Measurements from ENCODE around the gene BEGAIN. TPM values are rescaled to one million over a fixed set of nuclear protein-coding genes. Genes with fewer than 3 reads are reported as not detected.
"Not testable (repeated sequence)": the region's sequence is repeated elsewhere in the genome, so short reads cannot be mapped to it uniquely, and the experiment has no call there.

The BEGAIN gene
- total RNA-seq, 2 donors from 2014 or later, result 2.1 to 2.4 TPM

- Mint-ChIP-seq H3K27me3 (no peaks in the 10 kb centered on the region), H3K27ac (no peak overlapping the region), H3K36me3 (ENCODE audit: low read depth) (no peaks in the 10 kb centered on the region), H3K4me1 (no peaks in the 10 kb centered on the region), H3K9me3 (no peaks in the 10 kb centered on the region), H3K4me3 (no peak overlapping the region)
- ATAC-seq (replicated peaks), result no peak
These were observed 64.6 kb downstream of the BEGAIN start for GRCh38 chr14:100522616-100523099.

- H3K9me3 Mint-ChIP-seq; H3K27ac Mint-ChIP-seq; H3K36me3 Mint-ChIP-seq (ENCODE audit: low read depth); H3K4me1 Mint-ChIP-seq; H3K4me3 Mint-ChIP-seq; ATAC-seq (replicated peaks); H3K27me3 Mint-ChIP-seq: not testable (repeated sequence)
These were observed 81.2 kb downstream of the BEGAIN start for GRCh38 chr14:100506053-100506452.

GRCh38 chr14:100504372-100505078 lies 82.7 kb downstream of the BEGAIN start:
- H3K9me3 Mint-ChIP-seq, result no peaks in the 10 kb centered on the region
- no peaks in the 10 kb centered on the region for H3K4me1 Mint-ChIP-seq
- no peak for ATAC-seq (replicated peaks)
- H3K27me3 Mint-ChIP-seq, result no peaks in the 10 kb centered on the region
- no peaks in the 10 kb centered on the region for H3K36me3 Mint-ChIP-seq (ENCODE audit: low read depth)
- no peak overlapping the region for H3K27ac Mint-ChIP-seq
- no peak overlapping the region for H3K4me3 Mint-ChIP-seq

GRCh38 chr14:100503251-100503650 lies 84.0 kb downstream of the BEGAIN start:
- Mint-ChIP-seq H3K4me3 (no peak overlapping the region), H3K4me1 (no peaks in the 10 kb centered on the region), H3K36me3 (ENCODE audit: low read depth) (no peaks in the 10 kb centered on the region), H3K27ac (no peak overlapping the region), H3K27me3 (no peaks in the 10 kb centered on the region), H3K9me3 (no peaks in the 10 kb centered on the region)
- no peak for ATAC-seq (replicated peaks)

- Mint-ChIP-seq H3K36me3 (ENCODE audit: low read depth) (no peaks in the 10 kb centered on the region), H3K27ac (no peak overlapping the region), H3K4me1 (no peaks in the 10 kb centered on the region), H3K4me3 (no peak overlapping the region), H3K27me3 (no peaks in the 10 kb centered on the region), H3K9me3 (no peaks in the 10 kb centered on the region)
- no peak for ATAC-seq (replicated peaks)
These were observed 84.5 kb downstream of the BEGAIN start for GRCh38 chr14:100502622-100503220.

- Mint-ChIP-seq H3K27me3 (no peaks in the 10 kb centered on the region), H3K36me3 (ENCODE audit: low read depth) (no peaks in the 10 kb centered on the region)
These were observed 87.1 kb downstream of the BEGAIN start for GRCh38 chr14:100500128-100500527.

GRCh38 chr14:100498068-100498467 lies 89.1 kb downstream of the BEGAIN start:
- Mint-ChIP-seq H3K4me1 (no peaks in the 10 kb centered on the region), H3K36me3 (ENCODE audit: low read depth) (no peaks in the 10 kb centered on the region), H3K27ac (no peak overlapping the region), H3K4me3 (no peak overlapping the region), H3K9me3 (no peaks in the 10 kb centered on the region), H3K27me3 (no peaks in the 10 kb centered on the region)
- no peak for ATAC-seq (replicated peaks)

More at GRCh38 chr14:100500128-100500527, 87.1 kb downstream of the BEGAIN start:
- H3K4me3 Mint-ChIP-seq, result no peak overlapping the region
- no peak for ATAC-seq (replicated peaks)
- no peaks in the 10 kb centered on the region for H3K9me3 Mint-ChIP-seq
- H3K27ac Mint-ChIP-seq, result no peak overlapping the region
- H3K4me1 Mint-ChIP-seq, result no peaks in the 10 kb centered on the region

GRCh38 chr14:100495917-100496316 lies 91.3 kb downstream of the BEGAIN start:
- H3K9me3 Mint-ChIP-seq, result no peaks in the 10 kb centered on the region
- no peak overlapping the region for H3K4me3 Mint-ChIP-seq
- H3K27ac Mint-ChIP-seq, result no peak overlapping the region
- no peaks in the 10 kb centered on the region for H3K4me1 Mint-ChIP-seq
- H3K27me3 Mint-ChIP-seq, result no peaks in the 10 kb centered on the region
- H3K36me3 Mint-ChIP-seq (ENCODE audit: low read depth), result no peaks in the 10 kb centered on the region
- ATAC-seq (replicated peaks), result no peak

GRCh38 chr14:100494645-100495044 lies 92.6 kb downstream of the BEGAIN start:
- Mint-ChIP-seq H3K4me3 (no peak overlapping the region), H3K4me1 (no peaks in the 10 kb centered on the region), H3K36me3 (ENCODE audit: low read depth) (no peaks in the 10 kb centered on the region), H3K27me3 (no peaks in the 10 kb centered on the region), H3K9me3 (no peaks in the 10 kb centered on the region), H3K27ac (no peak overlapping the region)
- ATAC-seq (replicated peaks), result no peak

- Mint-ChIP-seq H3K27me3 (no peaks in the 10 kb centered on the region), H3K36me3 (ENCODE audit: low read depth) (peaks cover 7% of the 10 kb centered on the region), H3K4me3 (no peak overlapping the region), H3K9me3 (peaks cover 1% of the 10 kb centered on the region), H3K4me1 (peaks cover 17% of the 10 kb centered on the region), H3K27ac (no peak overlapping the region)
- no peak for ATAC-seq (replicated peaks)
These were observed 97.0 kb downstream of the BEGAIN start for GRCh38 chr14:100490252-100490651.

- Mint-ChIP-seq H3K27me3 (no peaks in the 10 kb centered on the region), H3K36me3 (ENCODE audit: low read depth) (peaks cover 24% of the 10 kb centered on the region), H3K4me3 (peak overlapping the region; percentile 6), H3K9me3 (peaks cover 3% of the 10 kb centered on the region), H3K27ac (no peak overlapping the region), H3K4me1 (peaks cover 21% of the 10 kb centered on the region)
- no peak for ATAC-seq (replicated peaks)
These were observed 99.2 kb downstream of the BEGAIN start for GRCh38 chr14:100488057-100488456.

GRCh38 chr14:100487304-100487703 lies 99.9 kb downstream of the BEGAIN start:
- peaks cover 24% of the 10 kb centered on the region for H3K36me3 Mint-ChIP-seq (ENCODE audit: low read depth)
- no peaks in the 10 kb centered on the region for H3K27me3 Mint-ChIP-seq
- peak overlapping the region; percentile 6 for H3K4me3 Mint-ChIP-seq
- no peak overlapping the region for H3K27ac Mint-ChIP-seq
- peaks cover 3% of the 10 kb centered on the region for H3K9me3 Mint-ChIP-seq
- peak; percentile 51 for ATAC-seq (replicated peaks)
- peaks cover 21% of the 10 kb centered on the region for H3K4me1 Mint-ChIP-seq

Other genes with a start within 250 kb of the BEGAIN start
- gene WDR25, start 210.9 kb downstream of the BEGAIN start, total RNA-seq, result 1 to 10 TPM; 3.4 to 5.1 TPM
- gene DLK1, start 139.5 kb upstream of the BEGAIN start, total RNA-seq, result not detected
- gene MEG3, start 238.7 kb upstream of the BEGAIN start, total RNA-seq, result not detected

Measured in activated T-helper 17 cell treated with anti-CD3 and anti-CD28 coated beads, Interleukin-2, amount 50 U/mL, for 72 hours (primary cell).